ENCODE data around the gene CACYBP. TPM values are rescaled to one million over a fixed set of nuclear protein-coding genes. Genes with fewer than 3 reads are reported as not detected.

Gene CACYBP
- total RNA-seq, 4 donors from 2014 or later = 52.5 to 261 (median 117) TPM

DNA sequence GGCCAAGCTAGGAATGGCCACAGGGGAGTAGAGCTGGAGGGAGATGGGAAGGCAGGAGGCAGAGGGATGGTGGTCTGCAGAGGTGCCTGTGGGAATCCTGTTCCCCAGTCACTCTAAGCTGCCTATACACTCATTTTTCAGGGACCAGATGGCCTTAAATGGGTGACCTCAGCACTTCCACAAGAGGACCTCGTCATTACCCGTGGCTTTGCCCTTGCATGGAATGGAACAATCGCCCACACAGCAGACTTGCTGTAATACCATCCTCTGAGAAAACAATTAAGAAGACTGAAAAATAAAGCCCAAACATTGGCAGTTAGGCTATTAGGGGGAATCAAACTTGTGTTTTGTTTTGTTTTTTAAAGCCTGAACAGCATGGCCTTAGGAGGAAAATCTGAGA lies 55.0 kb downstream of the CACYBP start:
- ATAC-seq = no peak
- Histone ChIP-seq H3K27ac (no peak overlapping the region), H3K4me1 (no peaks in the 10 kb centered on the region), H3K36me3 (no peaks in the 10 kb centered on the region), H3K4me3 (no peak overlapping the region), H3K27me3 (no peaks in the 10 kb centered on the region), H3K9me3 (no peaks in the 10 kb centered on the region)
- TF ChIP-seq, protein P1, sequence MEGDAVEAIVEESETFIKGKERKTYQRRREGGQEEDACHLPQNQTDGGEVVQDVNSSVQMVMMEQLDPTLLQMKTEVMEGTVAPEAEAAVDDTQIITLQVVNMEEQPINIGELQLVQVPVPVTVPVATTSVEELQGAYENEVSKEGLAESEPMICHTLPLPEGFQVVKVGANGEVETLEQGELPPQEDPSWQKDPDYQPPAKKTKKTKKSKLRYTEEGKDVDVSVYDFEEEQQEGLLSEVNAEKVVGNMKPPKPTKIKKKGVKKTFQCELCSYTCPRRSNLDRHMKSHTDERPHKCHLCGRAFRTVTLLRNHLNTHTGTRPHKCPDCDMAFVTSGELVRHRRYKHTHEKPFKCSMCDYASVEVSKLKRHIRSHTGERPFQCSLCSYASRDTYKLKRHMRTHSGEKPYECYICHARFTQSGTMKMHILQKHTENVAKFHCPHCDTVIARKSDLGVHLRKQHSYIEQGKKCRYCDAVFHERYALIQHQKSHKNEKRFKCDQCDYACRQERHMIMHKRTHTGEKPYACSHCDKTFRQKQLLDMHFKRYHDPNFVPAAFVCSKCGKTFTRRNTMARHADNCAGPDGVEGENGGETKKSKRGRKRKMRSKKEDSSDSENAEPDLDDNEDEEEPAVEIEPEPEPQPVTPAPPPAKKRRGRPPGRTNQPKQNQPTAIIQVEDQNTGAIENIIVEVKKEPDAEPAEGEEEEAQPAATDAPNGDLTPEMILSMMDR (IDR thresholded peaks at IDR 0.05) = no peak
- TF ChIP-seq POLR2AphosphoS5 (IDR thresholded peaks at IDR 0.05) (no peak), POLR2A (IDR thresholded peaks at IDR 0.05) (no peak), EP300 (IDR thresholded peaks at IDR 0.05) (no peak)
- 80 to 88% methylated on average over 3 of the region's 3 CpGs for WGBS, 2 donors (ENCODE audit: low coverage in 1 of 2)

Small RNA genes within 50 kb of the gene (small RNA-seq; reads per million reads assigned to genes)
- gene RF00019 (0 reads per million in 4 donors), gene RNU6-307P (0 reads per million in 4 donors)

Other genes with a start within 250 kb of the CACYBP start
- 10 to 100 TPM; 25.7 to 36.6 (median 28.2) TPM for gene MRPS14, start 23.5 kb downstream of the CACYBP start, total RNA-seq
- under 1 TPM in 3 of 4 donors, not detected in 1; 0.23 to 0.92 (median 0.47) TPM for gene TNN, start 67.9 kb downstream of the CACYBP start, total RNA-seq
- gene KIAA0040, start 192.8 kb downstream of the CACYBP start, total RNA-seq = 10 to 100 TPM; 43.2 to 54.3 (median 46.5) TPM

Measured in gastroesophageal sphincter (tissue), 4 donors.